Thymus (tissue), 11 donors: Measurements from ENCODE around the gene FARP2. TPM values are rescaled to one million over a fixed set of nuclear protein-coding genes. Genes with fewer than 3 reads are reported as not detected.
"Not testable (repeated sequence)": the region's sequence is repeated elsewhere in the genome, so short reads cannot be mapped to it uniquely, and the experiment has no call there.

Source experiments
- DNase-seq, 9 donors: peaks; one replicate each; pipeline ENCODE4 v3.0.0-alpha.2; 2013; ENCODE audit warnings: low spot score in 9 of 9, low read depth in 6 of 9, missing footprints in 1 of 9
- H3K27ac ChIP-seq, 2 donors: one replicate each; pipeline ENCODE4 v1.5.1; 2013; ENCODE audit warnings: control low read depth in 1 of 2, low read depth in 1 of 2, low read length in 1 of 2, mild to moderate bottlenecking in 1 of 2, moderate library complexity in 1 of 2
- H3K27me3 ChIP-seq, 2 donors: one replicate each; pipeline ENCODE4 v1.5.1; 2013; ENCODE audit warnings: low read length in 1 of 2; ENCODE audit not compliant: control insufficient read depth in 2 of 2, insufficient read depth in 1 of 2
- H3K36me3 ChIP-seq, 2 donors: one replicate each; pipeline ENCODE4 v1.5.1; 2013; ENCODE audit warnings: low read length in 1 of 2, mild to moderate bottlenecking in 1 of 2, moderate library complexity in 1 of 2; ENCODE audit not compliant: control insufficient read depth in 2 of 2, insufficient read depth in 2 of 2
- H3K4me1 ChIP-seq, 2 donors: one replicate each; pipeline ENCODE4 v1.5.1; 2013; ENCODE audit warnings: low read length in 2 of 2; ENCODE audit not compliant: control insufficient read depth in 2 of 2, insufficient read depth in 2 of 2
- H3K4me3 ChIP-seq, 2 donors: one replicate each; pipeline ENCODE4 v1.5.1; 2013; ENCODE audit warnings: low read length in 2 of 2, control low read depth in 1 of 2, mild to moderate bottlenecking in 1 of 2
- H3K9me3 ChIP-seq, 2 donors: one replicate each; pipeline ENCODE4 v1.5.1; 2013; ENCODE audit warnings: low read length in 1 of 2, mild to moderate bottlenecking in 1 of 2; ENCODE audit not compliant: control insufficient read depth in 2 of 2, insufficient read depth in 1 of 2
- WGBS: extraction: QIAGEN DNeasy Blood & Tissue Kit; methylation state at CpG from one replicate; pipeline ENCODE4 v1.1.7; 2013; 5-methylcytosine and 5-hydroxymethylcytosine counted together
- polyA plus RNA-seq: library from polyadenylated mRNA; stranded (reverse); fragments of 200-250 nt; gene quantifications from one replicate; pipeline ENCODE4 v1.2.3, GENCODE V29; 2013
- total RNA-seq: library from RNA; stranded (reverse); fragments of 120-200 nt; gene quantifications from one replicate; pipeline ENCODE4 v1.2.4, GENCODE V29; 2013
- donor health status: healthy.

Gene FARP2
- total and polyA plus RNA-seq, 2 donors = 16.1 to 18.2 TPM

- DNase-seq = no peak
- no peak overlapping the region for H3K27ac ChIP-seq
Measured at GRCh38 chr2:241313543-241314095, 42.5 kb upstream of the FARP2 start.

GRCh38 chr2:241314226-241315092, 41.6 kb upstream of the FARP2 start:
- peak overlapping the region; percentile 98 to 99 for H3K27ac ChIP-seq
- no peaks in the 10 kb centered on the region for H3K36me3 ChIP-seq
- 4% methylated on average over 38 of the region's 38 CpGs for WGBS
- H3K9me3 ChIP-seq = peaks cover 0 to 2% of the 10 kb centered on the region in 2 donors
- peak in 2 of 9 donors; percentile 26 to 28 for DNase-seq
- H3K4me1 ChIP-seq = peaks cover 15 to 50% of the 10 kb centered on the region in 2 donors
- no peaks in the 10 kb centered on the region for H3K27me3 ChIP-seq
- H3K4me3 ChIP-seq = peak overlapping the region; percentile 80 to 98

More at GRCh38 chr2:241313543-241314095, 42.5 kb upstream of the FARP2 start:
- Histone ChIP-seq H3K4me1 (peaks cover 23 to 56% of the 10 kb centered on the region in 2 donors), H3K9me3 (peaks cover 0 to 2% of the 10 kb centered on the region in 2 donors), H3K4me3 (no peak overlapping the region), H3K27me3 (no peaks in the 10 kb centered on the region), H3K36me3 (no peaks in the 10 kb centered on the region)
- WGBS = 98% methylated on average over 8 of the region's 8 CpGs

- Histone ChIP-seq H3K9me3 (peaks cover 0 to 2% of the 10 kb centered on the region in 2 donors), H3K4me1 (peaks cover 10 to 45% of the 10 kb centered on the region in 2 donors), H3K4me3 (peak within 1 kb of the TSS; percentile 80 to 98), H3K27ac (peak within 1 kb of the TSS; percentile 98 to 99), H3K36me3 (no peaks in the 10 kb centered on the region), H3K27me3 (no peaks in the 10 kb centered on the region)
- under 1% methylated on average over 73 of the region's 73 CpGs for WGBS
- peak; percentile 95 to 100 (median 99) for DNase-seq
Measured at GRCh38 chr2:241315093-241315878, 40.8 kb upstream of the FARP2 start, which contains the start of gene HDLBP. Gene HDLBP, minus strand, starts transcription at chr2:241315672. Its CDS starts 48,803 bp downstream, at chr2:241266869.

GRCh38 chr2:241315879-241316631, 40.0 kb upstream of the FARP2 start, which contains the start of gene SEPTIN2:
Gene SEPTIN2, plus strand, starts transcription at chr2:241315925. Its CDS starts 8,308 bp downstream, at chr2:241324233.
- Histone ChIP-seq H3K36me3 (no peaks in the 10 kb centered on the region), H3K4me1 (peaks cover 12 to 39% of the 10 kb centered on the region in 2 donors)
- WGBS = under 1% methylated on average over 75 of the region's 75 CpGs

GRCh38 chr2:241316825-241317224, 39.3 kb upstream of the FARP2 start:
- peaks cover 12 to 33% of the 10 kb centered on the region in 2 donors for H3K4me1 ChIP-seq
- H3K27ac ChIP-seq = peak overlapping the region; percentile 83 to 92
- WGBS = 38% methylated on average over 4 of the region's 4 CpGs
- H3K4me3 ChIP-seq = peak overlapping the region; percentile 80 to 98
- H3K36me3 ChIP-seq = peaks cover 0 to under 1% of the 10 kb centered on the region in 2 donors
- H3K27me3 ChIP-seq = no peaks in the 10 kb centered on the region
- DNase-seq = no peak
- H3K9me3 ChIP-seq = peaks cover 0 to 2% of the 10 kb centered on the region in 2 donors

More at GRCh38 chr2:241315879-241316631, 40.0 kb upstream of the FARP2 start, which contains the start of gene SEPTIN2:
- DNase-seq = peak in 6 of 9 donors; percentile 64 to 89 (median 73)
- H3K27me3 ChIP-seq = no peaks in the 10 kb centered on the region
- H3K27ac ChIP-seq = peak within 1 kb of the TSS; percentile 98 to 99
- H3K4me3 ChIP-seq = peak within 1 kb of the TSS; percentile 80 to 98
- H3K9me3 ChIP-seq = peaks cover 0 to 2% of the 10 kb centered on the region in 2 donors

GRCh38 chr2:241317391-241317790, 38.7 kb upstream of the FARP2 start:
- peak overlapping the region; percentile 80 to 98 for H3K4me3 ChIP-seq
- H3K27me3 ChIP-seq = no peaks in the 10 kb centered on the region
- 86% methylated on average over 4 of the region's 4 CpGs for WGBS
- H3K4me1 ChIP-seq = peaks cover 12 to 33% of the 10 kb centered on the region in 2 donors
- no peak overlapping the region for H3K27ac ChIP-seq
- H3K9me3 ChIP-seq = peaks cover 0 to 2% of the 10 kb centered on the region in 2 donors
- DNase-seq = no peak
- peaks cover 0 to 3% of the 10 kb centered on the region in 2 donors for H3K36me3 ChIP-seq

GRCh38 chr2:241318830-241319229, 37.3 kb upstream of the FARP2 start:
- not testable (repeated sequence) for H3K4me3 ChIP-seq, H3K9me3 ChIP-seq, H3K27me3 ChIP-seq, H3K27ac ChIP-seq, DNase-seq, H3K36me3 ChIP-seq
- H3K4me1 ChIP-seq = peaks cover 12 to 26% of the 10 kb centered on the region in 2 donors
- WGBS = 98% methylated on average over 6 of the region's 6 CpGs

GRCh38 chr2:241320394-241320793, 35.7 kb upstream of the FARP2 start:
- 97% methylated on average over 8 of the region's 8 CpGs for WGBS
- no peaks in the 10 kb centered on the region for H3K27me3 ChIP-seq
- peaks cover 12 to 18% of the 10 kb centered on the region in 2 donors for H3K4me1 ChIP-seq
- H3K36me3 ChIP-seq = peaks cover 0 to 14% of the 10 kb centered on the region in 2 donors
- no peak overlapping the region for H3K4me3 ChIP-seq
- H3K9me3 ChIP-seq = peaks cover 0 to 2% of the 10 kb centered on the region in 2 donors
- no peak overlapping the region for H3K27ac ChIP-seq
- DNase-seq = no peak
